GM18505 (cell line): ENCODE measurements around the gene LZTFL1.

Source experiments
- ATAC-seq: cut with Tn5 transposase; IDR thresholded peaks from one replicate; pipeline ENCODE4 v1.9.1; 2021; ENCODE audit not compliant: unreplicated experiment
- POLR2A ChIP-seq: IDR thresholded peaks from 4 replicates; pipeline ENCODE4 v1.6.1; 2011; ENCODE audit warnings: borderline replicate concordance; ENCODE audit not compliant: insufficient read depth, insufficient read length; ENCODE audit errors: extremely low read depth

LZTFL1 gene

DNA sequence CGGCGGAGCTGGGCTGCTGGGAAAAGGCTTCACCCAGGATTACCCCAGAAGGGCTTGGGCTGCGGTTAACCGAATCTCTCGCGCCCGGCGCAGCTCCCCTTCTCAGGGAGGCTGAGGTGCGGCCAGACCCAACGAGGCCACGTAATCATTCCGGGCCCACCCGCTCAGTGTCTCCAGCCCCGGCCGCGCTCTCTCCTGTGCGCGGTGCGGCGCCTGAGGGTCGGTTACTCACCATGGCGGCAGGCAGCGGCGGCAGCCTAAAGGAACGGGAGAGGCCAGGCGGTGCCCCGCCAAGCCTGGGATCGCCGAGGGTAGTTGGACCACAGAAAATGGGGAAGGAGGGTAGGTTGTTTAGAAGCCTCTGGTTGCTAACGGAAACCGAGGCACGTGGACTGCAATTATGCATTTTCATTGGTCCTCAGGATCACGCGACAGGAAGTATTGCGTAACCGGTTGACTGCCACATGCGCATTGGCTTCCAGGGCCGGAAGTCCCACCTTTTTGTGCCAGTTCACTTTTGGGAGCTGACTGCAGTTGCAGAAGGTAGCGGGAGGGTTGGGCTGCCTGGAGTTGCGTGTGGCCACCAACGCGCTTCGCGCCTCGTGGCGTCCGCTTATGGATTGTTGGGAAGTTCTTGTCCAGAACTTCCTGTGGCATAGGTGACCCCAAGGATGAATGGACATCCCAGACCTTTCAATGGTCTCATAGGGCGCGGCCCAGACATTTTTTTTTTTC is at the start of gene LZTFL1:
Gene LZTFL1, minus strand, starts transcription at position 363 of the 735 bp plus-strand sequence. Its CDS starts 128 bp downstream, at position 235.
- peak; percentile 67 for TF ChIP-seq POLR2A
- ATAC-seq, result peak; percentile 86

DNA sequence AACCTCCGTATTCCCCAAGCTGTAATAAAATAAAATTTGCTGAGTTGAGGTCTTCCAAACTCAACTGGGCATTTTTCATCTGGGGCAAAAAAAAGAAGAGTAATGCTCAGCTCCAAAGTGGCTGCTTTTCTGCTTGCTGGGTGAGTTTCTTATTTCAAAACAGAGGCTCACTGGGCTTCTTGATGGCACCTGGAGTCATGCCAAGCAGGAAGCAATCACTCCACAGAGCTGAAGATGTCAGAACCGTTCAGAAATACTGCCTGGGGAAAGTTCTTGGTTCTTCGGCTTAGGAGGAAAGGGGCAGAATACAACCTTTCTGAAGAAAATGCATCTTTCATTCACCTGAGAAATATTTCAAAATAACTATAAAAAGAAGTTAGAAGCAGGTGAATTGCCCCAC is 48.5 kb upstream of the LZTFL1 start:
- no peak for TF ChIP-seq POLR2A
- no peak for ATAC-seq

DNA sequence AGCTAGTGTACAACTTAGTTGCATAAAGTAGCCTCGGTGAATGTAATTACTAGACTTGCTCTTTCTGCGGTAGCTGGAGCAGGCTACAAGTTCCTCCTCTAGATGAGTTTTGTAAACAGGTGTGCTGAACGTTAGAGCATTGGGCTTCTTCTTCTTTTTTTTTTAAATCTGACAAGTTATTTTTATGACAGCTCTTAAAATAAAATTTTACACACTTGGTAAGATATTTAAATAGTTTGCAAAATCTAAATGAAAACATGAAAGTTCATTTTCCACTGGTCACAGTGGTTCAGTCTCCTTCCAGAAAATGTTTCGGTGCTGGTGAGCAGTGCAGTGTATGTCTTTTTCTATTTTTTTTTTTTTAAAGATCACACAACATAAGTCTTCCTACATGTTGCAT is 47.4 kb upstream of the LZTFL1 start:
- no peak for ATAC-seq
- no peak for TF ChIP-seq POLR2A

GRCh38 chr3:45887759-45888511 is 46.0 kb upstream of the LZTFL1 start:
- TF ChIP-seq POLR2A, result no peak
- ATAC-seq, result no peak

DNA sequence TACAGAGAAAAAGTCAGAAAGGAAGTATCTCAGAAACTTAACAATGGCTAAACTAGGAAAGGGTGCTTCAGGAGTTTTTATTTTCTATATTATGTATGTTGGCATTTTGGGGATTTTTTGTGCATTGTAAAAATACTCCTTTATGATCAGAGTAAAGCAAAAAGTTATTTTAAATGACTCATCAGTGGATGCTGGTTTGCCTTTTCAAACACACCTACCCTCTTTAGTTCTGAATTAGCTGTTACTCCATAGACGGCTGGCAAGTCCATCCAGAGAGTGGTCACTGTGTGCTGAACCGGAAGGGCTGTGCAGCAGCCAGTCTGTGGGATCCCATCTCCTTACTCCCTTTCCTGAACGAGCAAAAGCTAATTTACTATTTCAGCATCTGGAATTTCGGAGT is 45.4 kb upstream of the LZTFL1 start:
- no peak for ATAC-seq

GRCh38 chr3:45885979-45886705 is 44.2 kb upstream of the LZTFL1 start, which contains the start of gene CCR9:
Gene CCR9 (plus strand): TSS chr3:45886543. CDS start chr3:45894934, 8,391 bp downstream.
- ATAC-seq, result no peak
- no peak for TF ChIP-seq POLR2A

More for the DNA sequence above, 45.4 kb upstream of the LZTFL1 start:
- no peak for TF ChIP-seq POLR2A

- no peak for ATAC-seq
- TF ChIP-seq POLR2A, result no peak
Observed at GRCh38 chr3:45884368-45885201, 42.7 kb upstream of the LZTFL1 start.

GRCh38 chr3:45881078-45882022 is 39.4 kb upstream of the LZTFL1 start:
- ATAC-seq, result no peak
- TF ChIP-seq POLR2A, result no peak

GRCh38 chr3:45880725-45881077 is 38.8 kb upstream of the LZTFL1 start:
- no peak for ATAC-seq
- TF ChIP-seq POLR2A, result no peak

DNA sequence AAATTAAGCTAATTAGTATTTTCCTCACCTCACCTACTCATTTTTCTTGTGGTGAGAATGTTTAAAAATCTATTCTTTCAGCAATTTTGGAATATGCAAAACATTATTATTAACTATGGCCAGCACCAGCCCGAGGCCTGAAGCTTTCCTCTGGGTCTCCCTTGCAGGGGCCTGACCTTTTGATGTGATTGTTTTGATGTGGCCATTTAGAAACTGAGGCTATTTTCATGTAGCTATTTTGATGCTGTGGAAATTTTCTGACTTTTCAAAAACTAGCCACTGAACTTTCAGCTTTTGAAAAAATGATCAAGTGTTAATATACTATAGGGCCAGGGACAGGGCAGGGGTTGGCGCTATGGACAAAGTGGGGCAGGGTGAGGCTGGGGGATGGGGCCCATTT is 36.2 kb upstream of the LZTFL1 start:
- no peak for ATAC-seq
- TF ChIP-seq POLR2A, result no peak

DNA sequence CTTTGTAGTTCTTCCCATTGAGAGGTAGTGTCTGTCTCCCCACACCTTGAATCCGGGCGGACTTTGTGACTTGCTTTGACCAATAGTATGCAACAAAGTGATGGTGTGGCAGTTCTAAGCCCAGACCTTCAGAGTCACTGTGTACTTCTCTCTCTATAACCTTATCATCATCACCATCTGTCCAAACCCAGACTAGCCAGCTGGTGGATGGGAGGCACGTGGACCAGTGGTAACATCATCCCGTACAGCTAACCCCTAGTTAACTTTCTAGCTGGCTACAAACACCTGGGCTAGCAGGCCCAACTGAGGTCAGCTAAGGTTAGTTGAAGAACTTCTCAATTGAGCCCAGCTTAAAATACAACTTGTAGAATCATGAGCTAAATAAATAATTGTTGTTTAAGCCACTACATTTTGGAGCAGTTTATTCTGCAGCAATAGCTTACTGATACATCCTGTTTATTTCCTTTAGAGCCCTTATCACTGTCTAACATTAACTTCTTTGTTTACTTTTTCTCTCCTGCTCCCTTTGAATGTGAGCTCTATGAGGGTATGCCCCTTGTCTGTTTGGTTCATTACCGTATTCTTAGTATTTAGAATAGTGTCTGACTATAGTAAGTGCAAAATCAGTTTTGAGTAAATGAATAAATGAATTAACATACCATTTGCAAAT is 32.9 kb upstream of the LZTFL1 start:
- no peak for ATAC-seq
- no peak for TF ChIP-seq POLR2A
